Measurements from ENCODE around the gene LPIN1. TPM values are rescaled to one million over a fixed set of nuclear protein-coding genes. Genes with fewer than 3 reads are reported as not detected.
"Not testable (repeated sequence)": the region's sequence is repeated elsewhere in the genome, so short reads cannot be mapped to it uniquely, and the experiment has no call there.

LPIN1 gene
- total and polyA plus RNA-seq, 7 experiments from 2014 or later = 25.5 to 88.1 (median 70.6) TPM

- CTCF ChIA-PET = no interaction called here
- ATAC-seq (no peak), DNase-seq (no peak)
- Mint-ChIP-seq H3K27ac (no peak overlapping the region), H3K4me1 (peaks cover 0 to 9% (median 0%) of the 10 kb centered on the region in 7 donors), H3K27me3 (peaks cover 5 to 43% (median 10%) of the 10 kb centered on the region in 5 donors), H3K9me3 (peaks cover 0 to 1% (median 0%) of the 10 kb centered on the region in 11 donors), H3K4me3 (no peak overlapping the region), H3K36me3 (no peaks in the 10 kb centered on the region)
- H3K36me3 ChIP-seq (ENCODE audit: control insufficient read depth in 2 of 3, insufficient read depth in 3 of 3, low read length in 3 of 3) = no peaks in the 10 kb centered on the region
- no peaks in the 10 kb centered on the region for H3K4me1 ChIP-seq (ENCODE audit: control insufficient read depth in 2 of 2, insufficient read depth in 2 of 2, low read length in 2 of 2)
- H3K9me3 ChIP-seq (ENCODE audit: control insufficient read depth in 2 of 3, low read length in 3 of 3) = no peaks in the 10 kb centered on the region
- no peaks in the 10 kb centered on the region for H3K27me3 ChIP-seq (ENCODE audit: control insufficient read depth in 2 of 2, insufficient read depth in 2 of 2, low read length in 2 of 2)
- no peak overlapping the region for H3K27ac ChIP-seq (ENCODE audit: low read depth, low read length)
- no peak overlapping the region for H3K4me3 ChIP-seq (ENCODE audit: low read length)
- POLR2A ChIA-PET = no interaction called here
- intact Hi-C loops (cut with micrococcal nuclease) = no loop called here
Measured at GRCh38 chr2:11722292-11723060, 24.0 kb upstream of the LPIN1 start.

GRCh38 chr2:11723061-11723371, 23.4 kb upstream of the LPIN1 start:
- Histone ChIP-seq H3K27ac (ENCODE audit: low read depth, low read length) (no peak overlapping the region), H3K4me1 (ENCODE audit: control insufficient read depth in 2 of 2, insufficient read depth in 2 of 2, low read length in 2 of 2) (no peaks in the 10 kb centered on the region), H3K4me3 (ENCODE audit: low read length) (no peak overlapping the region), H3K27me3 (ENCODE audit: control insufficient read depth in 2 of 2, insufficient read depth in 2 of 2, low read length in 2 of 2) (no peaks in the 10 kb centered on the region), H3K36me3 (ENCODE audit: control insufficient read depth in 2 of 3, insufficient read depth in 3 of 3, low read length in 3 of 3) (no peaks in the 10 kb centered on the region), H3K9me3 (ENCODE audit: control insufficient read depth in 2 of 3, low read length in 3 of 3) (no peaks in the 10 kb centered on the region)
- intact Hi-C loops (cut with micrococcal nuclease) = no loop called here
- CTCF ChIA-PET = no interaction called here
- DNase-seq (no peak), ATAC-seq (no peak)
- Mint-ChIP-seq H3K27ac (no peak overlapping the region), H3K4me3 (no peak overlapping the region), H3K27me3 (peaks cover 5 to 41% (median 10%) of the 10 kb centered on the region in 5 donors), H3K36me3 (no peaks in the 10 kb centered on the region), H3K9me3 (peaks cover 0 to 1% (median 0%) of the 10 kb centered on the region in 11 donors), H3K4me1 (peaks cover 0 to 9% (median 0%) of the 10 kb centered on the region in 7 donors)
- POLR2A ChIA-PET = no interaction called here

GRCh38 chr2:11724151-11724550, 22.3 kb upstream of the LPIN1 start:
- H3K4me1 ChIP-seq (ENCODE audit: control insufficient read depth in 2 of 2, insufficient read depth in 2 of 2, low read length in 2 of 2) = no peaks in the 10 kb centered on the region
- no peaks in the 10 kb centered on the region for H3K27me3 ChIP-seq (ENCODE audit: control insufficient read depth in 2 of 2, insufficient read depth in 2 of 2, low read length in 2 of 2)
- intact Hi-C loops (cut with micrococcal nuclease) = no loop called here
- H3K4me3 ChIP-seq (ENCODE audit: low read length) = no peak overlapping the region
- POLR2A ChIA-PET = no interaction called here
- Mint-ChIP-seq H3K27ac (no peak overlapping the region), H3K9me3 (peaks cover 0 to 1% (median 0%) of the 10 kb centered on the region in 11 donors), H3K36me3 (no peaks in the 10 kb centered on the region), H3K4me1 (peaks cover 0 to 12% (median 3%) of the 10 kb centered on the region in 7 donors), H3K4me3 (no peak overlapping the region), H3K27me3 (peaks cover 2 to 35% (median 10%) of the 10 kb centered on the region in 5 donors)
- CTCF ChIA-PET = interaction anchor here (0.6 kb wide), 1 partner anchor 29 kb away, joined by 3 read pairs; no protein-coding TSS in a partner anchor
- no peaks in the 10 kb centered on the region for H3K36me3 ChIP-seq (ENCODE audit: control insufficient read depth in 2 of 3, insufficient read depth in 3 of 3, low read length in 3 of 3)
- ATAC-seq = no peak
- no peaks in the 10 kb centered on the region for H3K9me3 ChIP-seq (ENCODE audit: control insufficient read depth in 2 of 3, low read length in 3 of 3)
- H3K27ac ChIP-seq (ENCODE audit: low read depth, low read length) = no peak overlapping the region
- no peak for DNase-seq

GRCh38 chr2:11726384-11726783, 20.0 kb upstream of the LPIN1 start:
- peaks cover 0 to 1% (median 0%) of the 10 kb centered on the region in 11 donors for H3K9me3 Mint-ChIP-seq
- peaks cover 0 to 44% (median 0%) of the 10 kb centered on the region in 5 donors for H3K27me3 Mint-ChIP-seq
- H3K4me1 ChIP-seq (ENCODE audit: control insufficient read depth in 2 of 2, insufficient read depth in 2 of 2, low read length in 2 of 2) = no peaks in the 10 kb centered on the region
- intact Hi-C loops (cut with micrococcal nuclease) = no loop called here
- no peak overlapping the region for H3K27ac Mint-ChIP-seq
- no peaks in the 10 kb centered on the region for H3K27me3 ChIP-seq (ENCODE audit: control insufficient read depth in 2 of 2, insufficient read depth in 2 of 2, low read length in 2 of 2)
- H3K4me1 Mint-ChIP-seq = peaks cover 0 to 13% (median 9%) of the 10 kb centered on the region in 7 donors
- no peak for DNase-seq
- H3K4me3 Mint-ChIP-seq = no peak overlapping the region
- H3K36me3 ChIP-seq (ENCODE audit: control insufficient read depth in 2 of 3, insufficient read depth in 3 of 3, low read length in 3 of 3) = no peaks in the 10 kb centered on the region
- no peak overlapping the region for H3K27ac ChIP-seq (ENCODE audit: low read depth, low read length)
- CTCF ChIA-PET = no interaction called here
- POLR2A ChIA-PET = no interaction called here
- no peak overlapping the region for H3K4me3 ChIP-seq (ENCODE audit: low read length)
- ATAC-seq = no peak
- H3K9me3 ChIP-seq (ENCODE audit: control insufficient read depth in 2 of 3, low read length in 3 of 3) = no peaks in the 10 kb centered on the region
- no peaks in the 10 kb centered on the region for H3K36me3 Mint-ChIP-seq

- no peak overlapping the region for H3K27ac Mint-ChIP-seq
- no peak overlapping the region for H3K27ac ChIP-seq (ENCODE audit: low read depth, low read length)
- H3K36me3 Mint-ChIP-seq = no peaks in the 10 kb centered on the region
- peaks cover 0 to 13% (median 9%) of the 10 kb centered on the region in 7 donors for H3K4me1 Mint-ChIP-seq
- POLR2A ChIA-PET = interaction anchor here (0.6 kb wide), 1 partner anchor 36 kb away, joined by 3 read pairs; no protein-coding TSS in a partner anchor
- H3K9me3 Mint-ChIP-seq = peaks cover 0 to 2% (median 0%) of the 10 kb centered on the region in 11 donors
- H3K4me3 ChIP-seq (ENCODE audit: low read length) = no peak overlapping the region
- H3K27me3 ChIP-seq (ENCODE audit: control insufficient read depth in 2 of 2, insufficient read depth in 2 of 2, low read length in 2 of 2) = no peaks in the 10 kb centered on the region
- intact Hi-C loops (cut with micrococcal nuclease) = no loop called here
- CTCF ChIA-PET = interaction anchor here (0.7 kb wide), 1 partner anchor 53 kb away, joined by 4 read pairs; no protein-coding TSS in a partner anchor
- H3K4me1 ChIP-seq (ENCODE audit: control insufficient read depth in 2 of 2, insufficient read depth in 2 of 2, low read length in 2 of 2) = no peaks in the 10 kb centered on the region
- no peak for ATAC-seq
- H3K36me3 ChIP-seq (ENCODE audit: control insufficient read depth in 2 of 3, insufficient read depth in 3 of 3, low read length in 3 of 3) = no peaks in the 10 kb centered on the region
- no peak overlapping the region for H3K4me3 Mint-ChIP-seq
- DNase-seq = no peak
- peaks cover 7 to 47% (median 9%) of the 10 kb centered on the region in 5 donors for H3K27me3 Mint-ChIP-seq
- H3K9me3 ChIP-seq (ENCODE audit: control insufficient read depth in 2 of 3, low read length in 3 of 3) = no peaks in the 10 kb centered on the region
Measured at GRCh38 chr2:11729362-11730212, 16.8 kb upstream of the LPIN1 start.

GRCh38 chr2:11731214-11731984, 15.0 kb upstream of the LPIN1 start:
- ATAC-seq; H3K27ac ChIP-seq (ENCODE audit: low read depth, low read length); intact Hi-C loops (cut with micrococcal nuclease); H3K36me3 ChIP-seq (ENCODE audit: control insufficient read depth in 2 of 3, insufficient read depth in 3 of 3, low read length in 3 of 3); H3K4me1 ChIP-seq (ENCODE audit: control insufficient read depth in 2 of 2, insufficient read depth in 2 of 2, low read length in 2 of 2); POLR2A ChIA-PET; H3K4me3 ChIP-seq (ENCODE audit: low read length); H3K9me3 Mint-ChIP-seq; H3K9me3 ChIP-seq (ENCODE audit: control insufficient read depth in 2 of 3, low read length in 3 of 3); H3K4me3 Mint-ChIP-seq; DNase-seq; H3K27me3 ChIP-seq (ENCODE audit: control insufficient read depth in 2 of 2, insufficient read depth in 2 of 2, low read length in 2 of 2); H3K27ac Mint-ChIP-seq; H3K36me3 Mint-ChIP-seq: not testable (repeated sequence)
- Mint-ChIP-seq H3K4me1 (peaks cover 0 to 13% (median 9%) of the 10 kb centered on the region in 7 donors), H3K27me3 (peaks cover 7 to 53% (median 9%) of the 10 kb centered on the region in 5 donors)
- CTCF ChIA-PET = interaction anchor here (0.6 to 0.7 kb wide), 2 partner anchors 30 to 1055 kb away, joined by 3 to 5 read pairs; no protein-coding TSS in a partner anchor
